Measurements from ENCODE around the gene PGM5. TPM values are rescaled to one million over a fixed set of nuclear protein-coding genes. Genes with fewer than 3 reads are reported as not detected.

Gene PGM5
- total RNA-seq, 3 donors from 2014 or later (not counting 1 experiment from before 2014, with no cell fraction given) = 0.43 to 1.8 TPM; not detected in 1

- no peaks in the 10 kb centered on the region for H3K9me3 Mint-ChIP-seq
- no peaks in the 10 kb centered on the region for H3K4me1 ChIP-seq (ENCODE audit: control insufficient read depth, insufficient read depth, low read length)
- no peak overlapping the region for H3K4me3 Mint-ChIP-seq
- no peaks in the 10 kb centered on the region for H3K36me3 ChIP-seq (ENCODE audit: control insufficient read depth, insufficient read depth, low read length)
- ATAC-seq (no peak), DNase-seq (no peak)
- intact Hi-C loops (cut with micrococcal nuclease) = loop anchor here (10.0 kb wide), 1 partner anchor 164 kb away; no protein-coding TSS in a partner anchor
- H3K27ac Mint-ChIP-seq = no peak overlapping the region
- H3K4me3 ChIP-seq (ENCODE audit: low read length) = no peak overlapping the region
- no peaks in the 10 kb centered on the region for H3K27me3 ChIP-seq (ENCODE audit: control insufficient read depth, insufficient read depth, low read length)
- H3K27me3 Mint-ChIP-seq (ENCODE audit: low read depth in 2 of 2) = peaks cover 0 to 2% of the 10 kb centered on the region in 2 donors
- no peak overlapping the region for H3K27ac ChIP-seq (ENCODE audit: low read length)
- no peaks in the 10 kb centered on the region for H3K9me3 ChIP-seq (ENCODE audit: control insufficient read depth, insufficient read depth, low read length)
- no peaks in the 10 kb centered on the region for H3K4me1 Mint-ChIP-seq
- 92% methylated on average over 2 of the region's 2 CpGs for WGBS (ENCODE audit: insufficient coverage)
- H3K36me3 Mint-ChIP-seq = no peaks in the 10 kb centered on the region
- TF ChIP-seq CTCF (IDR thresholded peaks at IDR 0.05) = no peak
Observed at GRCh38 chr9:68508547-68508946, 152.1 kb downstream of the PGM5 start.

DNA sequence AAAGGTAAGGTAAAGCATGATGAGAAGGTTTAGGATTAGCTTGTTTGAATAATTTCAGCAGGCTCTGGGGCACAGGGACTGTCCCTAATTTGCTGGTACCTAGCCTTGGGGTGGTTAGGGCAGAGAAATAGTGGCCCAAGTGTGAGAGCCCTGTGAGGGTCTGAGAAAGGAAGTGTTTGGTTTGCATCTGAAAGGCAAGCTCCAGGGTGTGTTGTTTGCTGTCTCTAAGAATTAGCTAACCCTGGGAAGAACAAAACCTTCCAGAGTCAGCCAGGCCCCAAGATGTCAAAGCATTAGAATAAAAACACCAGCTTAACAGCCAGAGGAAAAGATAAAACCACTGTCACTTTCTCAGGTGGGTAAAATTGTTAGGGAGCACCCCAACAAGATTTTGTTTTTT, 153.3 kb downstream of the PGM5 start:
- Histone ChIP-seq H3K9me3 (ENCODE audit: control insufficient read depth, insufficient read depth, low read length) (no peaks in the 10 kb centered on the region), H3K27ac (ENCODE audit: low read length) (no peak overlapping the region), H3K4me1 (ENCODE audit: control insufficient read depth, insufficient read depth, low read length) (no peaks in the 10 kb centered on the region), H3K4me3 (ENCODE audit: low read length) (no peak overlapping the region), H3K27me3 (ENCODE audit: control insufficient read depth, insufficient read depth, low read length) (no peaks in the 10 kb centered on the region), H3K36me3 (ENCODE audit: control insufficient read depth, insufficient read depth, low read length) (no peaks in the 10 kb centered on the region)
- DNase-seq = no peak
- Mint-ChIP-seq H3K4me1 (no peaks in the 10 kb centered on the region), H3K27me3 (ENCODE audit: low read depth in 2 of 2) (no peaks in the 10 kb centered on the region), H3K9me3 (no peaks in the 10 kb centered on the region), H3K36me3 (no peaks in the 10 kb centered on the region), H3K4me3 (no peak overlapping the region), H3K27ac (no peak overlapping the region)
- intact Hi-C loops (cut with micrococcal nuclease) = loop anchor here (10.0 kb wide), 1 partner anchor 165 kb away; no protein-coding TSS in a partner anchor
- TF ChIP-seq CTCF (IDR thresholded peaks at IDR 0.05) = no peak
- ATAC-seq = no peak

DNA sequence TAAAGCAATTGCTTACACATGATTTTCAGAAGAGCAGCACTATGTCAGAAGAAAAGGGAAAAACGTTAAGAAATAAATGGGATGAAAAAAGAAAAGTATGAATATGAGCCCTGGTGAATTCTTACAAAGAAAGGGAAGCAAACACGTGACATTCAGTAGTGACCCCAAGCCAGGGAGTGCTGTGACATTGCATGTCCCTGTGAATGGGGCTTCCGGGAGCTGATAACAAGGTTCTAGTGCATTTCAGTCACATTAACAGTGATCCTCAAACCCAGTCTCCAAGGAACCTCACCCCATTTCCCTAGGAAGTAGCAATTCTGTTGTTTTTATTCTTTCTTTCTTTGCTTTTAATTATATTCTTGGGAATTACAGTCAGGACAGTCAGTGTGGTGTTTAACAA, 157.0 kb downstream of the PGM5 start:
- no peak for TF ChIP-seq CTCF (IDR thresholded peaks at IDR 0.05)
- Histone ChIP-seq H3K4me3 (ENCODE audit: low read length) (no peak overlapping the region), H3K36me3 (ENCODE audit: control insufficient read depth, insufficient read depth, low read length) (no peaks in the 10 kb centered on the region), H3K9me3 (ENCODE audit: control insufficient read depth, insufficient read depth, low read length) (peaks cover 2% of the 10 kb centered on the region), H3K27me3 (ENCODE audit: control insufficient read depth, insufficient read depth, low read length) (no peaks in the 10 kb centered on the region), H3K4me1 (ENCODE audit: control insufficient read depth, insufficient read depth, low read length) (no peaks in the 10 kb centered on the region), H3K27ac (ENCODE audit: low read length) (no peak overlapping the region)
- H3K27ac Mint-ChIP-seq = no peak overlapping the region
- H3K36me3 Mint-ChIP-seq = peaks cover 4% of the 10 kb centered on the region
- intact Hi-C loops (cut with micrococcal nuclease) = no loop called here
- H3K9me3 Mint-ChIP-seq = no peaks in the 10 kb centered on the region
- H3K4me1 Mint-ChIP-seq = no peaks in the 10 kb centered on the region
- ATAC-seq (no peak), DNase-seq (no peak)
- peaks cover 0 to 6% of the 10 kb centered on the region in 2 donors for H3K27me3 Mint-ChIP-seq (ENCODE audit: low read depth in 2 of 2)
- H3K4me3 Mint-ChIP-seq = no peak overlapping the region
- WGBS (ENCODE audit: insufficient coverage) = 75% methylated on average over 3 of the region's 3 CpGs

- H3K4me3 Mint-ChIP-seq = no peak overlapping the region
- peaks cover 0 to 12% of the 10 kb centered on the region in 2 donors for H3K27me3 Mint-ChIP-seq (ENCODE audit: low read depth in 2 of 2)
- Histone ChIP-seq H3K27ac (ENCODE audit: low read length) (no peak overlapping the region), H3K9me3 (ENCODE audit: control insufficient read depth, insufficient read depth, low read length) (peaks cover 2% of the 10 kb centered on the region), H3K4me3 (ENCODE audit: low read length) (no peak overlapping the region), H3K36me3 (ENCODE audit: control insufficient read depth, insufficient read depth, low read length) (no peaks in the 10 kb centered on the region), H3K4me1 (ENCODE audit: control insufficient read depth, insufficient read depth, low read length) (no peaks in the 10 kb centered on the region), H3K27me3 (ENCODE audit: control insufficient read depth, insufficient read depth, low read length) (no peaks in the 10 kb centered on the region)
- H3K36me3 Mint-ChIP-seq = peaks cover 7% of the 10 kb centered on the region
- H3K4me1 Mint-ChIP-seq = no peaks in the 10 kb centered on the region
- no peak for DNase-seq
- no peak for ATAC-seq
- no peak for TF ChIP-seq CTCF (IDR thresholded peaks at IDR 0.05)
- H3K9me3 Mint-ChIP-seq = no peaks in the 10 kb centered on the region
- no peak overlapping the region for H3K27ac Mint-ChIP-seq
- intact Hi-C loops (cut with micrococcal nuclease) = no loop called here
- 97% methylated on average over 4 of the region's 4 CpGs for WGBS (ENCODE audit: insufficient coverage)
Observed at GRCh38 chr9:68513981-68514380, 157.6 kb downstream of the PGM5 start.
